Esophagus squamous epithelium (tissue), 4 donors: ENCODE results near the gene MTFMT.

Experiments used
- POLR2A ChIP-seq, 4 donors: fragments of 450-650 bp; IDR thresholded peaks; one replicate each; pipeline ENCODE4 v1.6.1; 2017; ENCODE audit warnings: antibody characterized with exemption in 4 of 4, mild to moderate bottlenecking in 4 of 4, moderate library complexity in 3 of 4
- TF ChIP-seq, protein P1 (sequence below), 6 experiments: fragments of 450-650 bp in 4 of 6; fragments of 200-600 bp in 2 of 6; sonication (generic) in 2 of 6; IDR thresholded peaks; one replicate each; pipeline ENCODE4 v1.5.1; 2016 to 2019; ENCODE audit warnings: antibody characterized with exemption in 6 of 6, mild to moderate bottlenecking in 4 of 6, moderate library complexity in 4 of 6

- TF ChIP-seq, protein P1, sequence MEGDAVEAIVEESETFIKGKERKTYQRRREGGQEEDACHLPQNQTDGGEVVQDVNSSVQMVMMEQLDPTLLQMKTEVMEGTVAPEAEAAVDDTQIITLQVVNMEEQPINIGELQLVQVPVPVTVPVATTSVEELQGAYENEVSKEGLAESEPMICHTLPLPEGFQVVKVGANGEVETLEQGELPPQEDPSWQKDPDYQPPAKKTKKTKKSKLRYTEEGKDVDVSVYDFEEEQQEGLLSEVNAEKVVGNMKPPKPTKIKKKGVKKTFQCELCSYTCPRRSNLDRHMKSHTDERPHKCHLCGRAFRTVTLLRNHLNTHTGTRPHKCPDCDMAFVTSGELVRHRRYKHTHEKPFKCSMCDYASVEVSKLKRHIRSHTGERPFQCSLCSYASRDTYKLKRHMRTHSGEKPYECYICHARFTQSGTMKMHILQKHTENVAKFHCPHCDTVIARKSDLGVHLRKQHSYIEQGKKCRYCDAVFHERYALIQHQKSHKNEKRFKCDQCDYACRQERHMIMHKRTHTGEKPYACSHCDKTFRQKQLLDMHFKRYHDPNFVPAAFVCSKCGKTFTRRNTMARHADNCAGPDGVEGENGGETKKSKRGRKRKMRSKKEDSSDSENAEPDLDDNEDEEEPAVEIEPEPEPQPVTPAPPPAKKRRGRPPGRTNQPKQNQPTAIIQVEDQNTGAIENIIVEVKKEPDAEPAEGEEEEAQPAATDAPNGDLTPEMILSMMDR (IDR thresholded peaks at IDR 0.05) = no peak
- no peak for TF ChIP-seq POLR2A (IDR thresholded peaks at IDR 0.05)
Measured at GRCh38 chr15:65059369-65059750, 29.9 kb upstream of the MTFMT start.
